Jurkat, Clone E6-1 (cell line): ENCODE data around the gene ARHGDIB. TPM values are rescaled to one million over a fixed set of nuclear protein-coding genes. Genes with fewer than 3 reads are reported as not detected.

Source experiments
- DNase-seq: peaks from one replicate; pipeline ENCODE4 v3.0.0-alpha.2; 2011; ENCODE audit warnings: low read depth, low spot score
- H3K4me3 ChIP-seq: 2 replicates; pipeline ENCODE4 v1.5.1; 2011; ENCODE audit warnings: mild to moderate bottlenecking, low read length, control low read depth, moderate library complexity
- polyA plus RNA-seq: library from polyadenylated mRNA; unstranded; fragments of >200 nt; gene quantifications from one replicate; pipeline ENCODE4 v1.2.1, GENCODE V29; 2012; ENCODE audit warnings: missing spikeins; ENCODE audit not compliant: insufficient read length, insufficient read depth

ARHGDIB gene
- polyA plus RNA-seq = 2,420 TPM

GRCh38 chr12:14961466-14962152 is at the start of gene ARHGDIB:
Gene ARHGDIB, minus strand, starts transcription at chr12:14961601. Its CDS starts 10,889 bp downstream, at chr12:14950712.
- peak within 1 kb of the TSS; percentile 97 for H3K4me3 ChIP-seq
- DNase-seq = peak; percentile 99

GRCh38 chr12:15011162-15011561 is 49.8 kb upstream of the ARHGDIB start:
- no peak for DNase-seq
- no peak overlapping the region for H3K4me3 ChIP-seq

- H3K4me3 ChIP-seq = no peak overlapping the region
- DNase-seq = no peak
Measured at GRCh38 chr12:15007551-15007950, 46.1 kb upstream of the ARHGDIB start.

- DNase-seq = no peak
- no peak overlapping the region for H3K4me3 ChIP-seq
Measured at GRCh38 chr12:15005064-15005463, 43.7 kb upstream of the ARHGDIB start.

GRCh38 chr12:15004421-15004820 is 43.0 kb upstream of the ARHGDIB start:
- no peak for DNase-seq

GRCh38 chr12:15001733-15002382 is 40.5 kb upstream of the ARHGDIB start:
- H3K4me3 ChIP-seq = no peak overlapping the region

More at GRCh38 chr12:15004421-15004820, 43.0 kb upstream of the ARHGDIB start:
- H3K4me3 ChIP-seq = no peak overlapping the region

GRCh38 chr12:15000575-15000974 is 39.2 kb upstream of the ARHGDIB start:
- no peak for DNase-seq
- H3K4me3 ChIP-seq = no peak overlapping the region

More at GRCh38 chr12:15001733-15002382, 40.5 kb upstream of the ARHGDIB start:
- DNase-seq = no peak

- no peak for DNase-seq
- H3K4me3 ChIP-seq = no peak overlapping the region
Measured at GRCh38 chr12:14999695-15000365, 38.4 kb upstream of the ARHGDIB start.

GRCh38 chr12:14999021-14999694 is 37.8 kb upstream of the ARHGDIB start:
- no peak overlapping the region for H3K4me3 ChIP-seq
- DNase-seq = no peak

- DNase-seq = no peak
- H3K4me3 ChIP-seq = no peak overlapping the region
Measured at GRCh38 chr12:14997998-14998397, 36.6 kb upstream of the ARHGDIB start.

- no peak overlapping the region for H3K4me3 ChIP-seq
- peak; percentile 74 for DNase-seq
Measured at GRCh38 chr12:14995583-14996425, 34.4 kb upstream of the ARHGDIB start.

- H3K4me3 ChIP-seq = no peak overlapping the region
- DNase-seq = no peak
Measured at GRCh38 chr12:14994610-14995009, 33.2 kb upstream of the ARHGDIB start.

- no peak for DNase-seq
Measured at GRCh38 chr12:14993537-14994266, 32.3 kb upstream of the ARHGDIB start.

GRCh38 chr12:14993117-14993516 is 31.7 kb upstream of the ARHGDIB start:
- DNase-seq = no peak
- no peak overlapping the region for H3K4me3 ChIP-seq

More at GRCh38 chr12:14993537-14994266, 32.3 kb upstream of the ARHGDIB start:
- no peak overlapping the region for H3K4me3 ChIP-seq

- H3K4me3 ChIP-seq = no peak overlapping the region
- no peak for DNase-seq
Measured at GRCh38 chr12:14992673-14993072, 31.3 kb upstream of the ARHGDIB start.

GRCh38 chr12:14991069-14991468 is 29.7 kb upstream of the ARHGDIB start:
- no peak overlapping the region for H3K4me3 ChIP-seq
- DNase-seq = no peak

GRCh38 chr12:14989790-14990189 is 28.4 kb upstream of the ARHGDIB start:
- H3K4me3 ChIP-seq = no peak overlapping the region
- DNase-seq = no peak

- H3K4me3 ChIP-seq = no peak overlapping the region
- DNase-seq = no peak
Measured at GRCh38 chr12:14988035-14988434, 26.6 kb upstream of the ARHGDIB start.
